LNCAP (cell line): ENCODE data around the gene GOLGA1.

Experiments used
- CTCF ChIP-seq: fragments of 450-650 bp; IDR thresholded peaks from 2 replicates; pipeline ENCODE4 v1.5.1; 2017; ENCODE audit warnings: mild to moderate bottlenecking

Gene GOLGA1

GRCh38 chr9:124968238-124968637 lies 27.4 kb upstream of the GOLGA1 start:
- no peak for TF ChIP-seq CTCF

GRCh38 chr9:124964604-124965003 lies 23.7 kb upstream of the GOLGA1 start:
- no peak for TF ChIP-seq CTCF

DNA sequence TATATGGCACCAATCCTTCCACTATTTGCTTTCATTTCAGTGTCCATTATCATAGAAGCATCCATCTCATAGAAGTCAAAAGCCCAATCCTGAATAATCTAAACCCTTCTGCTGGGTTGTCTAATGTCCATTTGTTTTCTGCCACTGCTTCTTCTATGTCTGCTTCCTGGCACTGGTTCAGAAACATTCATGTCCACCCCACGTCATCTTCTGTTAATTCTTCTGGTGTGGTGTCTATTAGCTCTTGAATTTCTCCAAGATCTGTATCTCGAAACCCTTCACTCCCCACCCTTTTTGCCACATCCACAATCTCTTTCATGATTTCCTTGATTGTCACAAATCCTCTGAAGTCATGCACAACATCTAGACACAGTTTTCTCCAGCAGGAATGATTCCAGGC lies 23.2 kb upstream of the GOLGA1 start:
- no peak for TF ChIP-seq CTCF

DNA sequence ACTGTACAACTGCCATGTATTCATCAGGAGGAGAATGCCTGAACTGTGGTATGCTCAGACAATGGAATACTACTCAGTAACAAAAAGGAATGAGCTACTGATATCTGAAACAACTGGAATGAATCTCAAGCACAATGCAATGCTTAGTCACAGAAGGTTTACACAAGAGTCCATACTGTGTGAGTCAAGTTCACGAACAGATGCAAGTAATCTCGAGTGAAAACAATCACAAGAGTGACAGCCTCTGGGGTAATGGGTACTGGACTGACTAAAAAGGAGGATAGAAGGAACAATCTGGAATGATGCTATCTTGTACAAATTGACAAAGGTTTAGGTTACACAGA lies 19.5 kb upstream of the GOLGA1 start:
- TF ChIP-seq CTCF = no peak

- no peak for TF ChIP-seq CTCF
Observed at GRCh38 chr9:124954255-124954654, 13.4 kb upstream of the GOLGA1 start.

DNA sequence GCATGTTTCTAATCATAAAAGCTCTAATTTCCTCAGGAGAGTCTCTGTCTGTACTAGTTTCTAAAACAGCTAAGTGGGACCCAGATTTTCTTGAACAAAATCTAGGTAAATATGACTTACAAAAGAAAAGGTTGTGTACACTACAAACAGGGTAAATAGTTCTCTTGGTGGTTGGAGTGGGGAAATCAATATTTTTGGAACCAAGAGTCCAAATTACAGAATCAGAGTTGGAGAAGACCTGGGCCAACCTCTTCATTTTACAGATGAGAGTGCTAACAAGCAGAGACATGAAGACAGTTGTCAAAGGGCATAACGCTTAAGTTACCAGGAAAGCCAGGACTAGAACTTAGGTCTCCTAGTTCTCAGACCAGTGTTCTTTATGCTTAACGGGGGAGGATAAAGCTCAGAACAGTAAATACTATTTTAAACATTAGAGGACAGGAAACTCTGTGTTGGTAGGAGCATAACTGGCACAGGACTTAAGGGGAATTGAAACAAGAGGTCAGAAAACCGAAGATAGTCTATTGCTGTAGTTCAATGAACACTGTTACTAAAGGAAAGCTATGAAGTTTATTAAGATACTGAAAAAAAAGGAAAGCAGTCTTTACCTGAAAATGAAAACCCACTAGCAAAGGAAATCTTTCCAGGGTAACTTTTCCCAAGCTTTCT lies 9.3 kb upstream of the GOLGA1 start:
- TF ChIP-seq CTCF = no peak

GRCh38 chr9:124949387-124949786 lies 8.5 kb upstream of the GOLGA1 start:
- TF ChIP-seq CTCF = no peak
